Measurements from ENCODE around the gene ARAF.
A peak's percentile ranks its signal among the peaks of the same experiment; 100 is the strongest.

Gene ARAF

GRCh38 chrX:47564438-47565085, 3.6 kb downstream of the ARAF start:
- DNase-seq, result no peak

GRCh38 chrX:47566841-47567240, 5.8 kb downstream of the ARAF start:
- DNase-seq, result no peak

GRCh38 chrX:47568656-47569295, 7.8 kb downstream of the ARAF start:
- peak; percentile 28 for DNase-seq

GRCh38 chrX:47570794-47571193, 9.8 kb downstream of the ARAF start:
- DNase-seq, result no peak

GRCh38 chrX:47571215-47571614, 10.2 kb downstream of the ARAF start:
- no peak for DNase-seq

- DNase-seq, result no peak
Observed at GRCh38 chrX:47571896-47572295, 10.9 kb downstream of the ARAF start.

- DNase-seq, result no peak
Observed at GRCh38 chrX:47572773-47573340, 11.9 kb downstream of the ARAF start.

- DNase-seq, result no peak
Observed at GRCh38 chrX:47573341-47574075, 12.5 kb downstream of the ARAF start.

DNA sequence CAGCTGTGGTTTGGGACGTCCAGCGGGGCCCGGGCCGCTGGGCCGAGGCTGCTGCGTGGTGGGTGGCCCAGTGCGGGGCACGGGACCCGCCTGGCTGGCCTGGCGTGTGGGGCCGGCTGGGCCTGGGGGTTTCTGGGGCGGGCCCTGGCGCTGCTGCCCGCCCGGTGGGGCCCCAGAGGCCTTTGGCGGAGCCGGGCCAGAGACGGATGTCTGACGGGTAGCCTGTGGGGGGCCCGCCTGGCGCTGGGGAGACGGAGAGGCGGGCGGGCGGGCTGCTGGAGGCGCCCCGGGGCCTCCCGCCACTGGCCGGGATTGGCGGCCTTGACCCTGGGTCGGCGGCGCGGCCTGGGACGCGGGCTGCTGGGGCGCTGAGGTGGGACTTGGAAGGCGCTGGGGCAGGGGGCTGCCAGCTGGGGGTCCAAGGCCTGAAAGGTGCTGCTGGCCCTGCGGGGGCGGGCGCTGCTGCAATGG, 13.1 kb downstream of the ARAF start:
- DNase-seq, result no peak

DNA sequence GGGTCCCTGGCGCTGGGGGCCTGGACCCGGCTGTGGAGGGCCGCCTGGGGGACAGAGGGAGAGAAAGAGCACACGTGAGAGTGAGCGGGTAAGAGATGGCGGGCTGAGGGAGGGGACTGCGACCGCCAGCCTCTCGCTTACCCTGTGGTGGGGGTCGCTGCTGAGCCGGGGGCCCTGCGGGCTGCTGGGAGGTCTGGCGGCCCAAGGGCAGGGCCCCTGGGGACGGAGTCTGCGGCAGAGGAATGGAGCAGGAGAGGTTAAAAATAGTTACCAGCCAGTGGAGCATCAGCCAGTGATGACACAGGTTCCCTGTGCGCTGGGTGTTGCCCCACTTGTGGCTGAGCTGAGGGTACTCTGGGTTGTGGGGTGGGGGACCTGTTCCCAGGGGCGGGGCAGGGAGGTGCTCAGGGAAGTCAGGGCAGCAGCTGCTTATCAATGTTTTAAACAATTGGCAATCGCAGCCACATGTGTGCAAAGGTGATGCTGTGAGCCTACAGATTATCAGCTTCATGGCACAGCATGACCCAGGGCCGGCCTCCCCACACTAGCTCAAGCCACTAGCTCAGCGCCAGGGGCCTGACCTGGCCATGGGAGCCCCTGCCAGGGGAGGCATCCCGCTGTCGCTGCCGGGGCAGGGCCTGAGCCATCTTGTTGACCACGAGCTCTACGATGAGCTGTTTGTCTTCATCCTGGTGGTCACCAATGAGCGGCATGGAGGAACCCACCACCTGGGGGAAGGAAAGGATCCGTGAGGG, 13.7 kb downstream of the ARAF start:
- no peak for DNase-seq

- DNase-seq, result no peak
Observed at GRCh38 chrX:47576021-47576898, 15.3 kb downstream of the ARAF start.

DNA sequence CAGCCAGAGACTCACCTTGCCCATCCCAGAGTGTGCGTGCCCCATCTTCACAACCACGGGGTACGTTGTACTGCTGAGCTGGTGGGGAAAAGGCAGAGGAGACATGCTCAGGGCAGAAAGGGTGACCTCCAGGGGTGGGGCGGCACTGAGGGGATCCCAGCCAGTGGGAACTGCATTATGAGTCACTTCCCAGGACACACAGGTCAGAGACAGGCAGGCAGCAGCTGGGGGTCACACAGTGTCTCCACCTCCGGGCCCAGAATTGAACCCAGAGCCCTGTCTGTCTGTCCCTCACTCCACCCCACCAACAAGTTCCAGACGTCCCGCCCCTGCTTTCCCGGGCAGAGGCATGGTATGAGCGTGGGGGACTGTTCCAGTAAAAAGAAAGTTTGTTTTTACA, 16.4 kb downstream of the ARAF start:
- DNase-seq, result no peak

- DNase-seq, result no peak
Observed at GRCh38 chrX:47577901-47578300, 16.9 kb downstream of the ARAF start.

GRCh38 chrX:47578692-47579091, 17.7 kb downstream of the ARAF start:
- no peak for DNase-seq

GRCh38 chrX:47579537-47579936, 18.5 kb downstream of the ARAF start:
- DNase-seq, result peak; percentile 60

DNA sequence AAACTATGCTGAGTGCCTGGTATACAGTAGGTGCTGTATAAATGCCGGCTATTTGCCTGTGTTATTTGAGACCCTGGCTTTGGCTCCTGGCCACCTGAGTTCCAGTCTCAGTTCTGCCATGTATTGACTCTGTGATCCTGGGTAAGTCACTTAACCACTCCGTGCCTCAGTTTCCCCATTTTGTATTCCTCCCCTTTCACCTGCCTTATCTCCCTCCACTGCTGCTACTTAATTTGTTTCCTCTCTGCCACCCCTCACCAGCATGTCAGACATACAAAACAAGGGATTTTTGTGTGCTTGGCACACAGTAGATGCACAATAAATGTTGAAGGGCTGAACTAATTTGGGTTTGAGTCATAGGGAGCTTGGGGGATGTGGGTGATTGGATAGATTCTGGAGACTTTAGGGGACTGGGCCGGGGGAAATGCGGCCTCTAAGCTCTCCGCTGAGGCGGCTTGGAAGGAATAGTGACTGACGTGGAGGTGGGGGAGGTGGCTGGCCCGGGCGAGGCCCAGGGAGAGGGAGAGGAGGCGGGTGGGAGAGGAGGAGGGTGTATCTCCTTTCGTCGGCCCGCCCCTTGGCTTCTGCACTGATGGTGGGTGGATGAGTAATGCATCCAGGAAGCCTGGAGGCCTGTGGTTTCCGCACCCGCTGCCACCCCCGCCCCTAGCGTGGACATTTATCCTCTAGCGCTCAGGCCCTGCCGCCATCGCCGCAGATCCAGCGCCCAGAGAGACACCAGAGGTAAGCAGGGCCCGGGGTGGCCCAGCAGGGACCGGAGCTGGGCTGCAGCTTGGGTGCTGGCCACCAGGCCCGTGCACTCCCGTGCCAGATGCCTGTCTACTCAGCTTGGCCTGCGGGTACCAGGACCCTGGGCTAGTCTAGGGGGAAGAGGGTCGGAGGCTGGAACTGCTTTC, 21.0 kb downstream of the ARAF start, which contains the start of gene TIMP1:
Gene TIMP1, plus strand, starts transcription at position 706 of the 917 bp plus-strand sequence. CDS start 980 bp downstream, outside the sequence.
- DNase-seq, result peak; percentile 84

DNA sequence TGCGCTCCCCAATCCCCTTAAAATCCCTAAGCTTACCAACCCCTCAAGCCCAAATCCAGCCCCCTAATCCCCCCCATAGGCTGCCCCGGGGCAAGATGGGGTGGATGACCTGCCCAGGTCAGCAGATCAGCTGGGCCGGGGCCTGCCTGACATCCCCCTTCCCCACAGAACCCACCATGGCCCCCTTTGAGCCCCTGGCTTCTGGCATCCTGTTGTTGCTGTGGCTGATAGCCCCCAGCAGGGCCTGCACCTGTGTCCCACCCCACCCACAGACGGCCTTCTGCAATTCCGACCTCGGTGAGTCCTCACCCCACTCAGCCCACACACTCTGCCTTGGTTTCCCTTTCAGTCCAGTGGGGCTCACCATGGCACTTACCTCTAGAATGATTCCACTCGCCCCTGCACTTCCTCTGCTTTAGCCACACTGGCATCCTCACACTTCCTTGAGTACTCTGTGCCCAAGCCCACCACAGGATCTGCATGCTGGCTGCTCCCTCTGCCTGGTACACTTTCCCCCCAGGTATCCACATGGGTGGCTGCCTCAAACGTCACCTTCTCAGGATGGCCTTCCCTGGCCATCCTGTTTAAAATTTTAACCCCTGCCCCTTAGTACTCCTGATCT, 22.3 kb downstream of the ARAF start:
- DNase-seq, result no peak

- no peak for DNase-seq
Observed at GRCh38 chrX:47584714-47585113, 23.7 kb downstream of the ARAF start.

DNA sequence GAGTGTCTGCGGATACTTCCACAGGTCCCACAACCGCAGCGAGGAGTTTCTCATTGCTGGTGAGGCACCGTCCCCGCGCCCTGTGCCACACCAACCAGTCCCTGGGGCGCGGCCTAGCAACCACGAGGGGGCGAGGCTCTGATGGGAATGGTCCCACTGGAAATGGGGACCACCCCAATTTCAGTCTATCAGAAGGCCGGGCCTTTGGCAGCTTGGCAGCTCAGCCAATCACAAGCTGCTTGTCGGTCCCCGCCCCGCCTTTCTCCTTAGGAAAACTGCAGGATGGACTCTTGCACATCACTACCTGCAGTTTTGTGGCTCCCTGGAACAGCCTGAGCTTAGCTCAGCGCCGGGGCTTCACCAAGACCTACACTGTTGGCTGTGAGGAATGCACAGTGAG, 24.3 kb downstream of the ARAF start:
- no peak for DNase-seq

Data from activated naive CD4-positive, alpha-beta T cell treated with Interleukin-2 at 50 U/mL for 16 hours (primary cell).